CD14-positive monocyte (primary cell): ENCODE measurements around the gene SEMA6B. TPM values are rescaled to one million over a fixed set of nuclear protein-coding genes. Genes with fewer than 3 reads are reported as not detected.

Experiments used
- DNase-seq, 3 donors: peaks; one replicate each; pipeline ENCODE4 v3.0.0-alpha.2; 2011 to 2022
- H2AFZ ChIP-seq: 2 replicates; pipeline ENCODE4 v1.6.0; 2012; ENCODE audit warnings: mild to moderate bottlenecking, low read depth, low read length, inconsistent platforms; ENCODE audit not compliant: insufficient read depth, poor library complexity, severe bottlenecking
- H3K27ac ChIP-seq, 2 donors: 1 replicate in 1 of 2; 2 replicates in 1 of 2; pipeline ENCODE4 v1.5.1; 2012 to 2013; ENCODE audit warnings: low read length in 2 of 2, control low read depth in 1 of 2, inconsistent platforms in 1 of 2, low read depth in 1 of 2, mild to moderate bottlenecking in 1 of 2
- H3K27me3 ChIP-seq, 2 donors: one replicate each; pipeline versions ENCODE4 v1.6.0 to v1.6.1; 2011 to 2013; ENCODE audit warnings: low read length in 2 of 2; ENCODE audit not compliant: control insufficient read depth in 2 of 2, insufficient read depth in 2 of 2
- H3K36me3 ChIP-seq, 2 donors: replicated peaks in 1 of 2; 1 replicate in 1 of 2; 2 replicates in 1 of 2; pipeline versions ENCODE4 v1.5.1 to v1.6.1; 2012 to 2013; ENCODE audit warnings: low read length in 2 of 2, control low read depth in 1 of 2, inconsistent platforms in 1 of 2, mild to moderate bottlenecking in 1 of 2; ENCODE audit not compliant: insufficient read depth in 2 of 2, control insufficient read depth in 1 of 2
- H3K4me1 ChIP-seq, 2 donors: 1 replicate in 1 of 2; 2 replicates in 1 of 2; pipeline versions ENCODE4 v1.5.1 to v1.6.1; 2012 to 2013; ENCODE audit warnings: low read length in 2 of 2, control low read depth in 1 of 2, inconsistent platforms in 1 of 2, mild to moderate bottlenecking in 1 of 2, moderate library complexity in 1 of 2; ENCODE audit not compliant: insufficient read depth in 2 of 2, control insufficient read depth in 1 of 2
- H3K4me2 ChIP-seq: replicated peaks from 2 replicates; pipeline ENCODE3; 2012; ENCODE audit warnings: low read length, moderate library complexity, mild to moderate bottlenecking; ENCODE audit not compliant: poor library complexity, severe bottlenecking; ENCODE audit errors: extremely low read depth
- H3K4me3 ChIP-seq, 3 experiments: fragments of 200-600 bp in 1 of 3; sonication (generic) in 1 of 3; replicated peaks in 1 of 3; 1 replicate in 2 of 3; 2 replicates in 1 of 3; pipeline ENCODE4 v1.5.1; 2011 to 2013; ENCODE audit warnings: low read length in 3 of 3, mild to moderate bottlenecking in 3 of 3, control low read depth in 2 of 3, low read depth in 2 of 3, inconsistent platforms in 1 of 3, moderate library complexity in 1 of 3
- H3K79me2 ChIP-seq: 2 replicates; pipeline ENCODE4 v1.6.0; 2012; ENCODE audit warnings: mild to moderate bottlenecking, control low read depth, inconsistent platforms, low read length, moderate library complexity; ENCODE audit not compliant: insufficient read depth
- H3K9ac ChIP-seq: 2 replicates; pipeline ENCODE4 v1.6.0; 2017; ENCODE audit warnings: low read length, mild to moderate bottlenecking; ENCODE audit not compliant: insufficient read depth, poor library complexity, severe bottlenecking
- H3K9me3 ChIP-seq, 2 donors: replicated peaks in 1 of 2; 1 replicate in 1 of 2; 2 replicates in 1 of 2; pipeline versions ENCODE4 v1.5.1 to v1.6.1; 2012 to 2013; ENCODE audit warnings: low read length in 2 of 2, control low read depth in 1 of 2; ENCODE audit not compliant: control insufficient read depth in 1 of 2, insufficient read depth in 1 of 2
- H4K20me1 ChIP-seq: 2 replicates; pipeline ENCODE4 v1.6.0; 2012; ENCODE audit warnings: mild to moderate bottlenecking, low read length, control low read depth, moderate library complexity; ENCODE audit not compliant: insufficient read depth
- H3K27ac Mint-ChIP-seq, 7 donors: one replicate each; pipeline ENCODE4 v1.8.0; 2020; ENCODE audit warnings: mild to moderate bottlenecking in 7 of 7, mixed read lengths in 7 of 7, moderate library complexity in 6 of 7, inconsistent platforms in 2 of 7
- H3K27me3 Mint-ChIP-seq, 3 donors: one replicate each; pipeline ENCODE4 v1.8.0; 2021 to 2022; ENCODE audit warnings: low read depth in 3 of 3, mild to moderate bottlenecking in 3 of 3, mixed read lengths in 3 of 3, moderate library complexity in 3 of 3, inconsistent platforms in 1 of 3
- H3K36me3 Mint-ChIP-seq, 2 donors: one replicate each; pipeline ENCODE4 v1.8.0; 2020; ENCODE audit warnings: mixed read lengths in 2 of 2, inconsistent platforms in 1 of 2, mild to moderate bottlenecking in 1 of 2
- H3K4me1 Mint-ChIP-seq: one replicate; pipeline ENCODE4 v1.8.0; 2020; ENCODE audit warnings: mild to moderate bottlenecking, mixed read lengths
- H3K4me3 Mint-ChIP-seq, 2 donors: one replicate each; pipeline ENCODE4 v1.8.0; 2020; ENCODE audit warnings: mild to moderate bottlenecking in 2 of 2, mixed read lengths in 2 of 2, moderate library complexity in 1 of 2
- H3K9me3 Mint-ChIP-seq, 7 donors: one replicate each; pipeline ENCODE4 v1.8.0; 2020 to 2022; ENCODE audit warnings: mixed read lengths in 7 of 7, mild to moderate bottlenecking in 6 of 7, moderate library complexity in 6 of 7, inconsistent platforms in 2 of 7
- WGBS: methylation state at CpG from one replicate; pipeline ENCODE4 v1.1.5; 2013; ENCODE audit warnings: missing lambda C conversion rate; ENCODE audit not compliant: insufficient coverage; 5-methylcytosine and 5-hydroxymethylcytosine counted together
- intact Hi-C, 2 donors: fragments of 100-400 bp; cut with micrococcal nuclease; formaldehyde crosslinking; loops; one replicate each; pipeline versions ENCODE4 v1.15.0 to v1.15.1; 2023
- polyA plus RNA-seq, 3 donors: library from polyadenylated mRNA; depleted of rRNA in 1 of 3; unstranded in 2 of 3; stranded (reverse) in 1 of 3; fragments of 300-500 nt in 2 of 3; fragments of >200 nt in 1 of 3; fragmentation: Illumina TruSeq in 2 of 3; gene quantifications; 1 replicate in 2 of 3; 2 replicates in 1 of 3; pipeline ENCODE4 v1.2.3, GENCODE V29; 2012 to 2021
- TF ChIP-seq, protein P1 (sequence below): fragments of 200-600 bp; IDR thresholded peaks from one replicate; pipeline ENCODE4 v1.8.0; 2022; ENCODE audit warnings: antibody characterized with exemption, mild to moderate bottlenecking

Gene SEMA6B
- polyA plus RNA-seq, 3 donors, result 0.12 to 1.6 (median 0.87) TPM

DNA sequence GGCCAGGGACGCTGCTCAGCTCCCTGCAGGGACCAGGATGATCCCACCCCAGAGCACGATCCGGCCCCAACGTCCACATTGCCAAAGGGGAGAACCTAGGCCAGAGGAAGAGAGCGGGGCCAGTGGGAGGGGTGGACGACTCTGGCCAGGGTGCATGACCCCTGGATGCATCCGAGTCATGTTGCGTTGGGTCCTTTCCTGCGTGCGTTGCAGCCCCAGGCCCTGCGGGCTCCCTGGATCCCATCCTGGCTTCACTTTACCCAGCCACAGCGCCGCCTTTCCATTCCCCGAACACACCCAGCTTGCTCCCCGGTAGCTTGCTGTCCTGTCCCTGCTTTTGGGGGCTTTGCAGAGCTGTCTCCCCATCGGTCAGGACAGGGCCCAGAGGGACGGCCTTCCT lies 51.7 kb downstream of the SEMA6B start:
- H3K27ac Mint-ChIP-seq, result no peak overlapping the region
- no peaks in the 10 kb centered on the region for H4K20me1 ChIP-seq
- no peak overlapping the region for H3K4me3 Mint-ChIP-seq
- H3K4me1 ChIP-seq, result peaks cover 0 to 6% of the 10 kb centered on the region in 2 donors
- intact Hi-C loops, result no loop called here
- TF ChIP-seq, protein P1, sequence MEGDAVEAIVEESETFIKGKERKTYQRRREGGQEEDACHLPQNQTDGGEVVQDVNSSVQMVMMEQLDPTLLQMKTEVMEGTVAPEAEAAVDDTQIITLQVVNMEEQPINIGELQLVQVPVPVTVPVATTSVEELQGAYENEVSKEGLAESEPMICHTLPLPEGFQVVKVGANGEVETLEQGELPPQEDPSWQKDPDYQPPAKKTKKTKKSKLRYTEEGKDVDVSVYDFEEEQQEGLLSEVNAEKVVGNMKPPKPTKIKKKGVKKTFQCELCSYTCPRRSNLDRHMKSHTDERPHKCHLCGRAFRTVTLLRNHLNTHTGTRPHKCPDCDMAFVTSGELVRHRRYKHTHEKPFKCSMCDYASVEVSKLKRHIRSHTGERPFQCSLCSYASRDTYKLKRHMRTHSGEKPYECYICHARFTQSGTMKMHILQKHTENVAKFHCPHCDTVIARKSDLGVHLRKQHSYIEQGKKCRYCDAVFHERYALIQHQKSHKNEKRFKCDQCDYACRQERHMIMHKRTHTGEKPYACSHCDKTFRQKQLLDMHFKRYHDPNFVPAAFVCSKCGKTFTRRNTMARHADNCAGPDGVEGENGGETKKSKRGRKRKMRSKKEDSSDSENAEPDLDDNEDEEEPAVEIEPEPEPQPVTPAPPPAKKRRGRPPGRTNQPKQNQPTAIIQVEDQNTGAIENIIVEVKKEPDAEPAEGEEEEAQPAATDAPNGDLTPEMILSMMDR, result no peak
- H3K27me3 Mint-ChIP-seq, result peaks cover 1 to 3% (median 1%) of the 10 kb centered on the region in 3 donors
- no peak overlapping the region for H3K27ac ChIP-seq
- DNase-seq, result no peak
- peaks cover 5 to 11% of the 10 kb centered on the region in 2 donors for H3K36me3 ChIP-seq
- H2AFZ ChIP-seq, result no peak overlapping the region
- no peaks in the 10 kb centered on the region for H3K27me3 ChIP-seq
- no peaks in the 10 kb centered on the region for H3K79me2 ChIP-seq
- H3K4me1 Mint-ChIP-seq, result peaks cover 7% of the 10 kb centered on the region
- WGBS, result 93% methylated on average over 15 of the region's 17 CpGs
- no peak overlapping the region for H3K4me2 ChIP-seq
- H3K9me3 ChIP-seq, result no peaks in the 10 kb centered on the region
- peaks cover 16 to 27% of the 10 kb centered on the region in 2 donors for H3K36me3 Mint-ChIP-seq
- no peak overlapping the region for H3K9ac ChIP-seq
- no peak overlapping the region for H3K4me3 ChIP-seq
- no peaks in the 10 kb centered on the region for H3K9me3 Mint-ChIP-seq

DNA sequence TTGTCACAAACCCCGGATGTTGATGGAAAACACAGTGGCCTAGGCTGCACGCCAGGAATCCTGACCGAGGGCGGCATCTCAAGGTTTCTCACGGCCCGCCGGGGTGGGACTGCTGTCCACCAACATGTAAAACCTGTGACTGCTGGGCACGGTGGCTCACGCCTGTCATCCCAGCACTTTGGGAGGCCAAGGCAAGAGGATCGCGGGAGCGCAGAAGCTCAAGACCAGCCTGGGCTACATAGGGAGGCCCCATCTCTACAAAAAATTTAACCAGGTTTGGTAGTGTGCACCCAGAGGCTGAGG lies 52.4 kb downstream of the SEMA6B start:
- Histone ChIP-seq H3K9me3 (no peaks in the 10 kb centered on the region), H3K4me2 (no peak overlapping the region), H3K4me1 (peaks cover 0 to 6% of the 10 kb centered on the region in 2 donors), H3K9ac (no peak overlapping the region), H2AFZ (no peak overlapping the region), H3K27me3 (no peaks in the 10 kb centered on the region), H3K27ac (no peak overlapping the region), H4K20me1 (no peaks in the 10 kb centered on the region), H3K4me3 (no peak overlapping the region), H3K79me2 (no peaks in the 10 kb centered on the region), H3K36me3 (peaks cover 12 to 16% of the 10 kb centered on the region in 2 donors)
- H3K9me3 Mint-ChIP-seq, result no peaks in the 10 kb centered on the region
- TF ChIP-seq, protein P1, result no peak
- DNase-seq, result no peak
- peaks cover 21 to 34% of the 10 kb centered on the region in 2 donors for H3K36me3 Mint-ChIP-seq
- H3K27ac Mint-ChIP-seq, result peak overlapping the region in 2 of 7 donors; percentile 13 to 40
- H3K27me3 Mint-ChIP-seq, result peaks cover 1 to 3% (median 1%) of the 10 kb centered on the region in 3 donors
- intact Hi-C loops, result no loop called here
- 99% methylated on average over 12 of the region's 12 CpGs for WGBS
- H3K4me3 Mint-ChIP-seq, result no peak overlapping the region
- H3K4me1 Mint-ChIP-seq, result peaks cover 7% of the 10 kb centered on the region
